Raji (cell line): ENCODE data around the gene SLC44A5.

Experiments used
- POLR2A ChIP-seq: IDR thresholded peaks from 2 replicates; pipeline ENCODE4 v1.6.1; 2011; ENCODE audit warnings: low read depth, low read length, control low read depth; ENCODE audit not compliant: insufficient read depth

The SLC44A5 gene

GRCh38 chr1:75438355-75438754 is 172.6 kb downstream of the SLC44A5 start:
- no peak for TF ChIP-seq POLR2A

GRCh38 chr1:75431843-75432242 is 179.1 kb downstream of the SLC44A5 start:
- no peak for TF ChIP-seq POLR2A

- no peak for TF ChIP-seq POLR2A
These were observed 180.4 kb downstream of the SLC44A5 start for GRCh38 chr1:75430526-75430925.

- no peak for TF ChIP-seq POLR2A
These were observed 184.2 kb downstream of the SLC44A5 start for GRCh38 chr1:75426688-75427087.

- no peak for TF ChIP-seq POLR2A
These were observed 185.8 kb downstream of the SLC44A5 start for GRCh38 chr1:75425001-75425650.

GRCh38 chr1:75423616-75424015 is 187.3 kb downstream of the SLC44A5 start:
- TF ChIP-seq POLR2A, result no peak

GRCh38 chr1:75423136-75423535 is 187.8 kb downstream of the SLC44A5 start:
- no peak for TF ChIP-seq POLR2A

GRCh38 chr1:75421371-75421770 is 189.5 kb downstream of the SLC44A5 start:
- TF ChIP-seq POLR2A, result no peak

- no peak for TF ChIP-seq POLR2A
These were observed 195.7 kb downstream of the SLC44A5 start for GRCh38 chr1:75415187-75415586.

GRCh38 chr1:75412616-75413015 is 198.3 kb downstream of the SLC44A5 start:
- no peak for TF ChIP-seq POLR2A

GRCh38 chr1:75400716-75401115 is 210.2 kb downstream of the SLC44A5 start:
- no peak for TF ChIP-seq POLR2A

GRCh38 chr1:75396745-75397144 is 214.2 kb downstream of the SLC44A5 start:
- TF ChIP-seq POLR2A, result no peak

- TF ChIP-seq POLR2A, result no peak
These were observed 214.7 kb downstream of the SLC44A5 start for GRCh38 chr1:75396260-75396659.

- TF ChIP-seq POLR2A, result no peak
These were observed 216.4 kb downstream of the SLC44A5 start for GRCh38 chr1:75394386-75395139.

- no peak for TF ChIP-seq POLR2A
These were observed 218.6 kb downstream of the SLC44A5 start for GRCh38 chr1:75392278-75392677.

GRCh38 chr1:75373542-75374159 is 237.3 kb downstream of the SLC44A5 start:
- no peak for TF ChIP-seq POLR2A
